PC-3 (cell line): Measurements from ENCODE around the gene DHX57.

Experiments
- CTCF ChIP-seq: fragments of 300-600 bp; sonication (generic); conservative IDR thresholded peaks from 2 replicates; pipeline ENCODE4 v1.5.1; 2017; ENCODE audit warnings: antibody characterized with exemption, low read depth, mild to moderate bottlenecking, low read length
- EZH2 ChIP-seq: fragments of 300-600 bp; sonication (generic); IDR thresholded peaks from one replicate; pipeline ENCODE4 v1.6.1; 2017; ENCODE audit warnings: antibody characterized with exemption, mild to moderate bottlenecking, low read length; ENCODE audit not compliant: unreplicated experiment

- TF ChIP-seq CTCF (no peak), EZH2 (no peak)
Measured at GRCh38 chr2:38876407-38876806, 673 bp upstream of the DHX57 start.
